ENCODE data around the gene IER5. TPM values are rescaled to one million over a fixed set of nuclear protein-coding genes. Genes with fewer than 3 reads are reported as not detected.

Gene IER5
- total and polyA plus RNA-seq, 9 of the 15 experiments (the other 6 are each of a cell fraction or from before 2014, with no cell fraction given): 2.4 to 32.1 (median 12.0) TPM

DNA sequence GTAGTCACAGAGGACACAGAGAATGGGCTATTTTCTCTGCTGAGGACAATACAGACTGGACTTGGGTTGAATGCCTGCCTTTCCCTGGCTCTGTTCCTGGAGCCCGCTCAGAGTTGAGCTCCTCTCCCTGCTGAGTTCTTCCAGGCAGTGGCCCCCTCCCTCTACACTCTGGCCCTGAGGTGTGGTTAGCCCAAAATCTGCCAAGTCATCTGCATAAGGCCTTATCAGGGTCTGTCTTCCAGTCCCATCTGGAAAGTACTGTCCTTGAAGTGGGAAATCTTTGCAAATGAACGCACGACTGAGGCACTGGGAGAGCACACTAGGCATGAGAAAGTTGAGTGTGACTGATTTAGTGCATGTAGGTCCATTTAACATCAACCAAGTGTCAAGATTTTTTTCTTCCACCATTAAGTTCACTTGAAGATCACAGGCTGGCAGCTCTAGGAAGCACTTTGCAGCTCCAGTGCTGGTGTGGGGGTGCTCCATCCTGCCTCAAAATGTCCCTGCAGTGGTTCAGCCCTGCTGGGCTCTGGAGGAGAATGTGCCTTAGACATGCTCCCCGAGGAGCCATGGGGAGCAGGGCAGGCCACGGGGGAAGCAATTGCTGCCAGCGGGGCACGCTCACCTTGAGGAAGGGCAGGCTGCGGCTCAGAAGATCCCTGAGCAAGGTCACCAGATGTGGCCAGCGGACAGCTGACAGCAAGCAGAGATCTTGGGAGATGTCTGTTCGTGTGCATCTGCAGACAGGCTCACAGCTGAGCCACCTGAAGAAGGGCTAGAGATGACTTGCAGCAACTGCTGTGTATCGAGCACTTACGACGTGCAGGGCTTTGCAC is 41.5 kb downstream of the IER5 start (continued):
- TF ChIP-seq NR1H2 (CRISPR knock-in tag; IDR thresholded peaks at IDR 0.05): no peak
- TF ChIP-seq ZNF212 (CRISPR knock-in tag; IDR thresholded peaks at IDR 0.05): no peak
- no peak; the same call in 1 of the 2 replicates for TF ChIP-seq ZFP91 (CRISPR knock-in tag; IDR thresholded peaks at IDR 0.05)
- TF ChIP-seq TAF7 (tag; IDR thresholded peaks at IDR 0.05): no peak
- no peak for TF ChIP-seq ZNF785 (CRISPR knock-in tag; IDR thresholded peaks at IDR 0.05)
- no peak for TF ChIP-seq POU5F1 (IDR thresholded peaks at IDR 0.05; ENCODE audit: borderline replicate concordance, low read depth, low read length, partially characterized antibody)
- peak; percentile 77; the same call in 1 of the 2 replicates for TF ChIP-seq ZBTB9 (CRISPR knock-in tag; IDR thresholded peaks at IDR 0.05)
- peak; percentile 74 for TF ChIP-seq MTA3 (IDR thresholded peaks at IDR 0.05; ENCODE audit: borderline replicate concordance)
- peak; percentile 96 for TF ChIP-seq SMARCA4 (IDR thresholded peaks at IDR 0.05)
- TF ChIP-seq ZNF76 (CRISPR knock-in tag; IDR thresholded peaks at IDR 0.05; ENCODE audit: borderline replicate concordance): no peak
- peak; percentile 93 for TF ChIP-seq TCF3 (CRISPR knock-in tag; IDR thresholded peaks at IDR 0.05)
- peak; percentile 27 for TF ChIP-seq BRD9 (IDR thresholded peaks at IDR 0.05; ENCODE audit: low read depth, partially characterized antibody)
- TF ChIP-seq, protein P1, sequence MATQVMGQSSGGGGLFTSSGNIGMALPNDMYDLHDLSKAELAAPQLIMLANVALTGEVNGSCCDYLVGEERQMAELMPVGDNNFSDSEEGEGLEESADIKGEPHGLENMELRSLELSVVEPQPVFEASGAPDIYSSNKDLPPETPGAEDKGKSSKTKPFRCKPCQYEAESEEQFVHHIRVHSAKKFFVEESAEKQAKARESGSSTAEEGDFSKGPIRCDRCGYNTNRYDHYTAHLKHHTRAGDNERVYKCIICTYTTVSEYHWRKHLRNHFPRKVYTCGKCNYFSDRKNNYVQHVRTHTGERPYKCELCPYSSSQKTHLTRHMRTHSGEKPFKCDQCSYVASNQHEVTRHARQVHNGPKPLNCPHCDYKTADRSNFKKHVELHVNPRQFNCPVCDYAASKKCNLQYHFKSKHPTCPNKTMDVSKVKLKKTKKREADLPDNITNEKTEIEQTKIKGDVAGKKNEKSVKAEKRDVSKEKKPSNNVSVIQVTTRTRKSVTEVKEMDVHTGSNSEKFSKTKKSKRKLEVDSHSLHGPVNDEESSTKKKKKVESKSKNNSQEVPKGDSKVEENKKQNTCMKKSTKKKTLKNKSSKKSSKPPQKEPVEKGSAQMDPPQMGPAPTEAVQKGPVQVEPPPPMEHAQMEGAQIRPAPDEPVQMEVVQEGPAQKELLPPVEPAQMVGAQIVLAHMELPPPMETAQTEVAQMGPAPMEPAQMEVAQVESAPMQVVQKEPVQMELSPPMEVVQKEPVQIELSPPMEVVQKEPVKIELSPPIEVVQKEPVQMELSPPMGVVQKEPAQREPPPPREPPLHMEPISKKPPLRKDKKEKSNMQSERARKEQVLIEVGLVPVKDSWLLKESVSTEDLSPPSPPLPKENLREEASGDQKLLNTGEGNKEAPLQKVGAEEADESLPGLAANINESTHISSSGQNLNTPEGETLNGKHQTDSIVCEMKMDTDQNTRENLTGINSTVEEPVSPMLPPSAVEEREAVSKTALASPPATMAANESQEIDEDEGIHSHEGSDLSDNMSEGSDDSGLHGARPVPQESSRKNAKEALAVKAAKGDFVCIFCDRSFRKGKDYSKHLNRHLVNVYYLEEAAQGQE (IDR thresholded peaks at IDR 0.05; ENCODE audit: borderline replicate concordance): peak; percentile 81
- TF ChIP-seq, protein P1 (CRISPR knock-in tag; IDR thresholded peaks at IDR 0.05; ENCODE audit: low read depth): no peak
- no peak for TF ChIP-seq PRMT5 (CRISPR knock-in tag; IDR thresholded peaks at IDR 0.05)
- TF ChIP-seq XRCC5 (IDR thresholded peaks at IDR 0.05; ENCODE audit: low read depth, low read length): no peak
